Measurements from ENCODE around the gene PEX3. TPM values are rescaled to one million over a fixed set of nuclear protein-coding genes. Genes with fewer than 3 reads are reported as not detected.

Gene PEX3
- total and polyA plus RNA-seq, 2 donors (not counting 1 experiment from before 2014, with no cell fraction given) = 25.6 to 31.2 TPM

DNA sequence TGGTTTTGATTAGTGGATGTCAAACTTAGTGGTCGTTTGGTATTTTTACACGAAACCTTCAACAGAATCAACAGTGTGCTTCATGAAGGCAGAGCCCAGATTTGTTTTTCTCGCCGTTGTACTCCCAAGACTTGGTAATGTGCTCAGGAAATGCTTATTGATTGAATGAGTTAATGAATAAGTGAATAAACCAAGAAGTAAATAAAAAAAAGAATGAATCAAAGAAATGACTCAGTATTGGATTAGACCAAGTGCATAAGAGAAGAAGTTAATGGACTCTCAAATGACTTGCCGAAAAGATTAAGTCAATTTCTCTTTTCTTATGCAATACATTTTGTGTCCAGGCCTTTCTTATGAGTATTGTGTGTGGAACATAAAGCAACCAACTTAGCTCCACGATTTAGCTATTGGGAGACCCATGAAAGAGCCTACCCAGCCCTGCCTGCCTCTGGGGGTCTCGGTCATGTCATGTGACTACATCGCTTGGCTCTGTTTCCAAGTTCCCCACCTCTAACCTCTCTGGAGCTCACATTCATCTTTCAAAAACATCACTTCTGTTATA, 71.5 kb downstream of the PEX3 start:
- no peaks in the 10 kb centered on the region for H3K36me3 ChIP-seq (ENCODE audit: control insufficient read depth, insufficient read depth, low read length)
- H3K27me3 ChIP-seq (ENCODE audit: control insufficient read depth, insufficient read depth, low read length) = peaks cover 8% of the 10 kb centered on the region
- no peak for TF ChIP-seq EZH2 (IDR thresholded peaks at IDR 0.05; ENCODE audit: low read length, missing control alignments)
- TF ChIP-seq, protein P1, sequence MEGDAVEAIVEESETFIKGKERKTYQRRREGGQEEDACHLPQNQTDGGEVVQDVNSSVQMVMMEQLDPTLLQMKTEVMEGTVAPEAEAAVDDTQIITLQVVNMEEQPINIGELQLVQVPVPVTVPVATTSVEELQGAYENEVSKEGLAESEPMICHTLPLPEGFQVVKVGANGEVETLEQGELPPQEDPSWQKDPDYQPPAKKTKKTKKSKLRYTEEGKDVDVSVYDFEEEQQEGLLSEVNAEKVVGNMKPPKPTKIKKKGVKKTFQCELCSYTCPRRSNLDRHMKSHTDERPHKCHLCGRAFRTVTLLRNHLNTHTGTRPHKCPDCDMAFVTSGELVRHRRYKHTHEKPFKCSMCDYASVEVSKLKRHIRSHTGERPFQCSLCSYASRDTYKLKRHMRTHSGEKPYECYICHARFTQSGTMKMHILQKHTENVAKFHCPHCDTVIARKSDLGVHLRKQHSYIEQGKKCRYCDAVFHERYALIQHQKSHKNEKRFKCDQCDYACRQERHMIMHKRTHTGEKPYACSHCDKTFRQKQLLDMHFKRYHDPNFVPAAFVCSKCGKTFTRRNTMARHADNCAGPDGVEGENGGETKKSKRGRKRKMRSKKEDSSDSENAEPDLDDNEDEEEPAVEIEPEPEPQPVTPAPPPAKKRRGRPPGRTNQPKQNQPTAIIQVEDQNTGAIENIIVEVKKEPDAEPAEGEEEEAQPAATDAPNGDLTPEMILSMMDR (conservative IDR thresholded peaks at IDR 0.05 in 1 of 2, IDR thresholded peaks at IDR 0.05 in 1 of 2; ENCODE audit: low read depth in 1 of 2, low read length in 2 of 2) = no peak
- no peak overlapping the region for H3K9ac ChIP-seq (ENCODE audit: insufficient read depth, low read length)
- H4K20me1 ChIP-seq (ENCODE audit: control insufficient read depth, extremely low read depth, insufficient read depth, low read length) = no peaks in the 10 kb centered on the region
- H3K27ac ChIP-seq (ENCODE audit: insufficient read depth, low read length) = no peak overlapping the region
- H3K9me3 ChIP-seq (ENCODE audit: control insufficient read depth, insufficient read depth, low read depth, low read length) = no peaks in the 10 kb centered on the region
- no peaks in the 10 kb centered on the region for H3K79me2 ChIP-seq (ENCODE audit: control insufficient read depth, insufficient read depth, low read length)
- no peaks in the 10 kb centered on the region for H3K4me1 ChIP-seq (ENCODE audit: control insufficient read depth, extremely low read depth, insufficient read depth, low read length)
- no peak overlapping the region for H3K4me3 ChIP-seq (replicated peaks in 1 of 4; ENCODE audit: control extremely low read depth in 1 of 4, insufficient read depth in 1 of 4, low read depth in 3 of 4, low read length in 4 of 4)
- no peak for DNase-seq (ENCODE audit: low read depth in 2 of 2)
- H3K4me2 ChIP-seq (ENCODE audit: extremely low read depth, insufficient read depth, low read length) = no peak overlapping the region
- no peak overlapping the region for H2AFZ ChIP-seq (ENCODE audit: low read length)

DNA sequence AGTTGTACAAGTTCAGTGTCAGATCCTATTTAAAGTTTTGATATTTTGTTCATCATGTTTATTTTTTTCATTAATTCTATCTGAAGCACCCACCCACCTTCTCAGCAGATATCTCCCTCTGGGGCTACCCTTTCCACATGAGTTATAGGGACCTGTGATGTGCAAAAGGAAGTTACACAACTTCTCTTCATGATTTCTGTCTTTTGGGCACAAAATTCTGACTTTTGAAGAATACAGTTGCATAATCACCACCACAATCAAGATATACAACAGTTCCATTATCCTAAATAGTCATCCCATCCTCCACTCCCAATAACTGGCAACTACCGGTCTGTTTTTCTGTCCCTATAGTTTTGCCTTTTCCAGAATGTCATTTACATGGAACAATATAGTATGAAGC, 74.8 kb downstream of the PEX3 start:
- Histone ChIP-seq H3K27me3 (ENCODE audit: control insufficient read depth, insufficient read depth, low read length) (no peaks in the 10 kb centered on the region), H3K4me3 (replicated peaks in 1 of 4; ENCODE audit: control extremely low read depth in 1 of 4, insufficient read depth in 1 of 4, low read depth in 3 of 4, low read length in 4 of 4) (no peak overlapping the region), H3K9me3 (ENCODE audit: control insufficient read depth, insufficient read depth, low read depth, low read length) (no peaks in the 10 kb centered on the region), H3K4me2 (ENCODE audit: extremely low read depth, insufficient read depth, low read length) (no peak overlapping the region), H3K9ac (ENCODE audit: insufficient read depth, low read length) (no peak overlapping the region), H4K20me1 (ENCODE audit: control insufficient read depth, extremely low read depth, insufficient read depth, low read length) (no peaks in the 10 kb centered on the region), H3K27ac (ENCODE audit: insufficient read depth, low read length) (no peak overlapping the region), H2AFZ (ENCODE audit: low read length) (no peak overlapping the region), H3K36me3 (ENCODE audit: control insufficient read depth, insufficient read depth, low read length) (no peaks in the 10 kb centered on the region), H3K79me2 (ENCODE audit: control insufficient read depth, insufficient read depth, low read length) (no peaks in the 10 kb centered on the region), H3K4me1 (ENCODE audit: control insufficient read depth, extremely low read depth, insufficient read depth, low read length) (no peaks in the 10 kb centered on the region)
- DNase-seq (ENCODE audit: low read depth in 2 of 2) = no peak
- TF ChIP-seq, protein P1 (conservative IDR thresholded peaks at IDR 0.05 in 1 of 2, IDR thresholded peaks at IDR 0.05 in 1 of 2; ENCODE audit: low read depth in 1 of 2, low read length in 2 of 2) = no peak
- no peak for TF ChIP-seq EZH2 (IDR thresholded peaks at IDR 0.05; ENCODE audit: low read length, missing control alignments)

DNA sequence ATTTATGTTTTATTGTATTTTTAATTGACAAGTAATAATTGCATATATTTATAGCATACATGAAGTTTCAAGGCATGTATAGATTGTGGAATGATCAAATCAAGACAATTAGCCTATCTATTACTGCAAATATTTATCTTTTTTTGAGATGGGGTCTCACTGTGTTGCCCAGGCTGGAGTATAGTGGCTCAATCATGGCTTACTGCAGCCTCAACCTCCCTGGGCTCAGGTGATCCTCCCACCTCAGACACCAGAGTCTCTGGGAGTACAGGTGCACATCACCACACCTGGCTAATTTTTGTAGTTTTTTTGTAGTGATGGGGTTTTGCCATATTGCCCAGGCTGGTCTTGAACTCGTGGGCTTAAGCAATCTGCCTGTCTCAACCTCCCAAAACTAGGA, 77.1 kb downstream of the PEX3 start:
- Histone ChIP-seq H3K9me3 (ENCODE audit: control insufficient read depth, insufficient read depth, low read depth, low read length) (no peaks in the 10 kb centered on the region), H3K4me3 (replicated peaks in 1 of 4; ENCODE audit: control extremely low read depth in 1 of 4, insufficient read depth in 1 of 4, low read depth in 3 of 4, low read length in 4 of 4) (no peak overlapping the region), H4K20me1 (ENCODE audit: control insufficient read depth, extremely low read depth, insufficient read depth, low read length) (no peaks in the 10 kb centered on the region), H3K4me2 (ENCODE audit: extremely low read depth, insufficient read depth, low read length) (no peak overlapping the region), H3K27me3 (ENCODE audit: control insufficient read depth, insufficient read depth, low read length) (no peaks in the 10 kb centered on the region), H3K27ac (ENCODE audit: insufficient read depth, low read length) (no peak overlapping the region), H2AFZ (ENCODE audit: low read length) (no peak overlapping the region), H3K36me3 (ENCODE audit: control insufficient read depth, insufficient read depth, low read length) (no peaks in the 10 kb centered on the region), H3K9ac (ENCODE audit: insufficient read depth, low read length) (no peak overlapping the region), H3K4me1 (ENCODE audit: control insufficient read depth, extremely low read depth, insufficient read depth, low read length) (no peaks in the 10 kb centered on the region), H3K79me2 (ENCODE audit: control insufficient read depth, insufficient read depth, low read length) (no peaks in the 10 kb centered on the region)
- TF ChIP-seq, protein P1 (conservative IDR thresholded peaks at IDR 0.05 in 1 of 2, IDR thresholded peaks at IDR 0.05 in 1 of 2; ENCODE audit: low read depth in 1 of 2, low read length in 2 of 2) = no peak
- no peak for TF ChIP-seq EZH2 (IDR thresholded peaks at IDR 0.05; ENCODE audit: low read length, missing control alignments)
- DNase-seq (ENCODE audit: low read depth in 2 of 2) = no peak

All from fibroblast of lung (primary cell).